T-cell (primary cell): Measurements from ENCODE around the gene SPSB1. TPM values are rescaled to one million over a fixed set of nuclear protein-coding genes. Genes with fewer than 3 reads are reported as not detected.

Experiments
- ATAC-seq, 4 experiments: fragments of 200-7000 bp in 3 of 4; fragments of 150-1000 bp in 1 of 4; cut with Tn5 transposase; replicated peaks in 1 of 4; 1 replicate in 3 of 4; 2 replicates in 1 of 4; pipeline ENCODE4 v1.10.0; 2021; ENCODE audit warnings: moderate library complexity in 3 of 4, mild to moderate bottlenecking in 2 of 4, moderate number of reproducible peaks in 1 of 4
- CTCF ChIA-PET, 2 donors: fragments of 300-600 bp; sonication (Branson Sonifier 250); formaldehyde crosslinking; loops; one replicate each; lab custom pipeline; 2022; ENCODE audit warnings: antibody characterized with exemption in 2 of 2; lab: Charles Lee
- POLR2A ChIA-PET, 2 donors: fragments of 300-600 bp; sonication (Branson Sonifier 250); formaldehyde crosslinking; loops; one replicate each; lab custom pipeline; 2022; ENCODE audit warnings: antibody characterized with exemption in 2 of 2; lab: Charles Lee
- DNase-seq, 35 experiments: peaks; one replicate each; pipeline versions ENCODE4 v3.0.0 to v3.0.0-alpha.2; 2013 to 2023
- H3K27ac ChIP-seq: one replicate; pipeline ENCODE4 v1.5.1; 2013; ENCODE audit warnings: low read length
- H3K27me3 ChIP-seq, 2 experiments: replicated peaks in 1 of 2; 1 replicate in 1 of 2; 2 replicates in 1 of 2; pipeline versions ENCODE4 v1.6.1 to v1.7.0; 2013; ENCODE audit warnings: low read length in 1 of 2, mixed read lengths in 1 of 2; ENCODE audit not compliant: control insufficient read depth in 2 of 2, insufficient read depth in 2 of 2; ENCODE audit errors: extremely low read depth in 1 of 2
- H3K36me3 ChIP-seq, 2 donors: 1 replicate in 1 of 2; 2 replicates in 1 of 2; pipeline versions ENCODE4 v1.6.1 to v1.7.0; 2013; ENCODE audit warnings: low read length in 1 of 2; ENCODE audit not compliant: control insufficient read depth in 2 of 2, insufficient read depth in 1 of 2; ENCODE audit errors: extremely low read depth in 1 of 2
- H3K4me1 ChIP-seq, 2 experiments: 1 replicate in 1 of 2; 2 replicates in 1 of 2; pipeline versions ENCODE4 v1.6.1 to v1.7.0; 2013; ENCODE audit warnings: low read length in 2 of 2, mixed read lengths in 1 of 2; ENCODE audit not compliant: insufficient read depth in 2 of 2, control insufficient read depth in 1 of 2; ENCODE audit errors: extremely low read depth in 1 of 2
- H3K4me3 ChIP-seq, 2 donors: 1 replicate in 1 of 2; 2 replicates in 1 of 2; pipeline versions ENCODE4 v1.5.1 to v1.7.0; 2013; ENCODE audit warnings: mild to moderate bottlenecking in 2 of 2, low read length in 1 of 2, moderate library complexity in 1 of 2; ENCODE audit not compliant: control insufficient read depth in 1 of 2; ENCODE audit errors: extremely low read depth in 1 of 2
- H3K9me3 ChIP-seq: 2 replicates; pipeline ENCODE4 v1.7.0; 2013
- H3K27ac Mint-ChIP-seq, 2 donors: one replicate each; pipeline ENCODE4 v1.8.0; 2020 to 2021; ENCODE audit warnings: mild to moderate bottlenecking in 2 of 2, mixed read lengths in 2 of 2
- H3K27me3 Mint-ChIP-seq, 2 donors: one replicate each; pipeline ENCODE4 v1.8.0; 2021 to 2022; ENCODE audit warnings: mixed read lengths in 2 of 2
- H3K36me3 Mint-ChIP-seq: one replicate; pipeline ENCODE4 v1.8.0; 2021; ENCODE audit warnings: mixed read lengths
- H3K4me1 Mint-ChIP-seq, 3 donors: one replicate each; pipeline ENCODE4 v1.8.0; 2020 to 2022; ENCODE audit warnings: mixed read lengths in 3 of 3, mild to moderate bottlenecking in 1 of 3
- H3K4me3 Mint-ChIP-seq, 3 donors: one replicate each; pipeline ENCODE4 v1.8.0; 2020 to 2022; ENCODE audit warnings: mild to moderate bottlenecking in 3 of 3, mixed read lengths in 3 of 3, moderate library complexity in 3 of 3
- H3K9me3 Mint-ChIP-seq, 3 donors: one replicate each; pipeline ENCODE4 v1.8.0; 2020 to 2022; ENCODE audit warnings: mixed read lengths in 3 of 3
- WGBS: methylation state at CpG from one replicate; pipeline ENCODE4 v1.1.5; 2013; ENCODE audit warnings: missing lambda C conversion rate; ENCODE audit not compliant: insufficient coverage; 5-methylcytosine and 5-hydroxymethylcytosine counted together
- total RNA-seq, 35 experiments: library from RNA in 6 of 35; stranded (reverse) in 6 of 35; fragments of 120-200 nt in 1 of 35; gene quantifications; one replicate each; pipeline versions ENCODE4 v1.2.1 to v1.2.4 and lab custom pipeline; 2013 to 2026

SPSB1 gene
- total RNA-seq, 5 donors from 2014 or later (not counting 1 experiment from before 2014, with no cell fraction given), result 3.1 to 6.4 (median 5.4) TPM

- H3K4me1 Mint-ChIP-seq, result peaks cover 6 to 14% (median 9%) of the 10 kb centered on the region in 3 donors
- H3K9me3 Mint-ChIP-seq, result no peaks in the 10 kb centered on the region
- no peak overlapping the region for H3K27ac ChIP-seq
- H3K27me3 Mint-ChIP-seq, result no peaks in the 10 kb centered on the region
- peaks cover 0 to 7% of the 10 kb centered on the region in 2 donors for H3K36me3 ChIP-seq
- H3K36me3 Mint-ChIP-seq, result no peaks in the 10 kb centered on the region
- H3K27me3 ChIP-seq, result peaks cover 0 to 8% of the 10 kb centered on the region in 2 experiments
- ChIA-PET POLR2A (interaction anchor here in 1 of 2 donors (0.7 kb wide), 1 partner anchor 810 kb away, joined by 10 read pairs; no protein-coding TSS in a partner anchor), CTCF (no interaction called here)
- ATAC-seq, result no peak
- H3K4me3 ChIP-seq, result no peak overlapping the region
- H3K4me1 ChIP-seq, result peaks cover 0 to 16% of the 10 kb centered on the region in 2 experiments
- no peak for DNase-seq
- H3K9me3 ChIP-seq, result no peaks in the 10 kb centered on the region
- H3K4me3 Mint-ChIP-seq, result no peak overlapping the region
- WGBS, result 95% methylated on average over 17 of the region's 31 CpGs
- no peak overlapping the region for H3K27ac Mint-ChIP-seq
Measured at GRCh38 chr1:9320520-9321479, 28.1 kb downstream of the SPSB1 start.

DNA sequence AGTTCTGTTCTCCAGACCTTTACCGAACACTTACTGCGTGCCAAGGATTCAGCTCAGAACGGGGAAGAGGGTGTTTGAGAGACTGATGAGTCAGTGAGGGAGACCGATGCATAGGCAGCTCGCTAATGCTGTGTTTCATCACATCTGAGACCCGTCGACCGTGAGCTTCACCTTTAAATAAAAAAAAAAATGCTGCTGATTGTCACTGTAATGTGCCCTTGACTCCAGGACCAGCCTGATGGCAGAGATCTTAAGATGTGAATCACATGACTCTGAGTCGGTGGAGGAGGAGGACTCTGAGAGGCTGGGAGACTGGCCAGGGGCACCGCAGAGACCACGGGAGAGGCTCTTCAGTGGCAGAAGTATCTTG lies 28.8 kb downstream of the SPSB1 start:
- peaks cover 0 to 7% of the 10 kb centered on the region in 2 donors for H3K36me3 ChIP-seq
- ChIA-PET POLR2A (interaction anchor here in 1 of 2 donors (0.7 kb wide), 1 partner anchor 811 kb away, joined by 10 read pairs; no protein-coding TSS in a partner anchor), CTCF (no interaction called here)
- Mint-ChIP-seq H3K36me3 (no peaks in the 10 kb centered on the region), H3K4me3 (no peak overlapping the region), H3K27me3 (no peaks in the 10 kb centered on the region), H3K4me1 (peaks cover 6 to 10% (median 9%) of the 10 kb centered on the region in 3 donors), H3K27ac (no peak overlapping the region), H3K9me3 (no peaks in the 10 kb centered on the region)
- peaks cover 0 to 8% of the 10 kb centered on the region in 2 experiments for H3K27me3 ChIP-seq
- WGBS, result 70% methylated on average over 9 of the region's 11 CpGs
- H3K9me3 ChIP-seq, result no peaks in the 10 kb centered on the region
- no peak overlapping the region for H3K27ac ChIP-seq
- peaks cover 0 to 11% of the 10 kb centered on the region in 2 experiments for H3K4me1 ChIP-seq
- ATAC-seq (no peak), DNase-seq (no peak)
- H3K4me3 ChIP-seq, result no peak overlapping the region

DNA sequence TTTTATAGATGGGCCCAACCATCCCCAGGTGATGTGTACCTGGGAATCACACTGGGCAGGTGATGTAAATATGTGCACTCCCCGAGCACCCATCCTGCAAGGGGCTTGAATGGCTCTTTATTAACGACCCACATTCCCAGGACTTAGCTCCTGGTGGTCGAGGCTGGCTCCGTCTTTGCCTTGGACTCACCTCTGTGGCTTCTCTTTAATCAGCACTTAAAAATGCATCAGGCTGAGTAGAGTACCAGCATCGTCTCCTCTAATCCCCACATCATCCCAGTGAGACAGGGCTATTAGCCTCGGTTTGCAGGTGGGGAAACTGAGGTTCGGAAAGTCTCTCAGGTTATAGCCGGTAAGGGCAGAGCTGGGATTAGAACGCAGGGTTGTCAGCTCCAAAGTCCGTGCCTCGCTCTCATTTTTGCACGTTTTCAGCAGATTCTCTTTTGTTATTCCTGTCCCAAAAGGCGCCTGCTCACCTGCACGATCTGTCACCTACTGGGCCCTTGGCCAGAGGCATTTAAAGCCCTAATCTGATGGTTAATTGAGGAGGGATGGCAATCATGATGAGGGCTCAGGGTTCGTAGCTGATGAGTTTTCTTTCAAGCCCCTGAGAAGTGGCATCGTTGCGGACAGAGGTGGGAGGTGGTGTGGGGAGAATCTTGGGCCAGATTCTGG lies 29.4 kb downstream of the SPSB1 start:
- H3K27ac ChIP-seq, result no peak overlapping the region
- H3K4me3 Mint-ChIP-seq, result no peak overlapping the region
- H3K27me3 Mint-ChIP-seq, result no peaks in the 10 kb centered on the region
- DNase-seq (no peak), ATAC-seq (no peak)
- CTCF ChIA-PET, result no interaction called here
- no peaks in the 10 kb centered on the region for H3K36me3 Mint-ChIP-seq
- WGBS, result 91% methylated on average over 15 of the region's 17 CpGs
- H3K9me3 Mint-ChIP-seq, result no peaks in the 10 kb centered on the region
- H3K9me3 ChIP-seq, result no peaks in the 10 kb centered on the region
- peaks cover 0 to 11% of the 10 kb centered on the region in 2 experiments for H3K4me1 ChIP-seq
- H3K4me3 ChIP-seq, result no peak overlapping the region
- no peak overlapping the region for H3K27ac Mint-ChIP-seq
- H3K36me3 ChIP-seq, result peaks cover 0 to 7% of the 10 kb centered on the region in 2 donors
- peaks cover 0 to 8% of the 10 kb centered on the region in 2 experiments for H3K27me3 ChIP-seq
- H3K4me1 Mint-ChIP-seq, result peaks cover 2 to 8% (median 6%) of the 10 kb centered on the region in 3 donors
- POLR2A ChIA-PET, result no interaction called here

DNA sequence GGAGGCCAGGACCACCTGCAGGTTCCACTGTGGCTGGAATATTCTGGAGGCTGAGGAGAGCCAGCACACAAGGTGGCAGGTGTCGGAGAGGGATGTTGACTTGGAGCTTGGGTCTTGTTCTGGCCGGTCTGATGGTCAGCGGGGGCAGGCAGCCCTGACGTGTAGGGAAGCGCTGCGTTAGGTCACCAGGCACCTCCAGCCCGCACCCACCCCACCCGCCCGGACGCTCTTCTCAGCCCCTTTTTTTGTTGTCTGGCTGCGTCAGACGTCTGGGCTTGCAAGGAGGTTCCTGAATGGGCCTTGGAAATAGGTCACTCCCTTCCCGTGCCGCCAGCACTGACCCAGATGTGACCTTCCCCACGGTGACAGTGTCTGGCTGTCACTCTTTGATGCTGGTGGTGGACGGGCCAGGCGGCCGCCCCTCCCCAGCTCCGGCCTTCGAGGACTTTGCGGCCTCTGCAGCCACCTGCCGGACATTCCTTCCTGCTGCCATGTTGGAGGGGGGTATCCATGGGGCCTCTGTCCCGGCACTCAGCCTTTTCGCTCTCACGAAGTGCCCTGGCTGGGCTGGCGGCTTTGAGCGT lies 30.1 kb downstream of the SPSB1 start:
- peaks cover 0 to 3% (median 1%) of the 10 kb centered on the region in 3 donors for H3K4me1 Mint-ChIP-seq
- Histone ChIP-seq H3K27me3 (peaks cover 0 to 8% of the 10 kb centered on the region in 2 experiments), H3K4me1 (peaks cover 0 to 5% of the 10 kb centered on the region in 2 experiments), H3K9me3 (no peaks in the 10 kb centered on the region), H3K27ac (no peak overlapping the region), H3K4me3 (no peak overlapping the region), H3K36me3 (peaks cover 0 to 7% of the 10 kb centered on the region in 2 donors)
- 95% methylated on average over 27 of the region's 27 CpGs for WGBS
- no peak overlapping the region for H3K27ac Mint-ChIP-seq
- H3K9me3 Mint-ChIP-seq, result no peaks in the 10 kb centered on the region
- H3K27me3 Mint-ChIP-seq, result no peaks in the 10 kb centered on the region
- CTCF ChIA-PET, result no interaction called here
- ATAC-seq, result no peak
- no peak overlapping the region for H3K4me3 Mint-ChIP-seq
- DNase-seq, result no peak
- POLR2A ChIA-PET, result no interaction called here
- no peaks in the 10 kb centered on the region for H3K36me3 Mint-ChIP-seq

DNA sequence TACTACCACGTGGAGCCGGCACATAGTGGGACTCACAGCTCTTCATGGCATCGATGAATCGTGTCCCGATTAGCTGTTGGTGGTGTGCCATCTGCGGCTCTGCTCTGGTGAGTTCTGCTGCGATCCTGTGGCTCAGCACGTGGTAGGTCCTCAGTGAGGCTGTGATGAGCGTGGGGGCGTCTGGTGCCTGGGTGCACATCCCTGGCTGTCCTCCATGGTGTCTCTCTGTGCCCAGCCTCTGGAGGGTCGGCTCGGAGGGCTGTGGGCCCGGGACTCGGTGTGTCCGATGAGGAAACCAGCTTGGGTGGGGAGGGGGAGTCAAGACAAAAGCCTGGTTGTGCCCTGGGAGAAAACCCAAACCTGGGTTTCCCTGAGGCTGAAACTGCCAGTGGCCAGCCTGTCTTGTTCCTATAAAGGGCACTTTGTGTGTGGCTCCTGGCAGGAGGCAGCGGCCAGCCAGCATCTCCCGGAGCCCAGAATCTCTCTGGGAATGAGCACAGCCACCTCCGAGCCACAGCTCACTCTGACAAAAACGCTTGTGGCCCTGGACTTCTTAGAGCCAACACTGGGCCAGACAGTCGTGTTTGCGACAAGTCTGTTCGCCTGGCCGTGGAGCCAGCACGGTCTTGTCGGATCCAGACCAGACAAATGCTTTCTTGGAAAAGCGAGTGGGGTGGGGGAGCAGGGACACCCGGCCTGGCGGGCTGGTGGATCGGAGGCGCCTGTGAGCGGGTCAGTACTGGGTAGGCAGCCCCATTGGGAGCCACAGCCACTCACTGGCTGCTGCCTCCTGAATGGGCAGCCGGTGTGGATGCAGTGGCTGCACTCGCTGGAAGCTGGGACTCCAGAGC lies 31.8 kb downstream of the SPSB1 start:
- Mint-ChIP-seq H3K27ac (no peak overlapping the region), H3K4me1 (peaks cover 0 to 4% (median 0%) of the 10 kb centered on the region in 3 donors), H3K4me3 (no peak overlapping the region), H3K27me3 (no peaks in the 10 kb centered on the region), H3K9me3 (no peaks in the 10 kb centered on the region), H3K36me3 (no peaks in the 10 kb centered on the region)
- H3K36me3 ChIP-seq, result peaks cover 0 to 7% of the 10 kb centered on the region in 2 donors
- CTCF ChIA-PET, result interaction anchor here in 1 of 2 donors (0.5 kb wide), 1 partner anchor 167 kb away, joined by 3 read pairs; no protein-coding TSS in a partner anchor
- no peak overlapping the region for H3K4me3 ChIP-seq
- H3K27me3 ChIP-seq, result peaks cover 0 to 7% of the 10 kb centered on the region in 2 experiments
- no peak overlapping the region for H3K27ac ChIP-seq
- ATAC-seq (no peak), DNase-seq (no peak)
- POLR2A ChIA-PET, result no interaction called here
- no peaks in the 10 kb centered on the region for H3K9me3 ChIP-seq
- no peaks in the 10 kb centered on the region for H3K4me1 ChIP-seq
- WGBS, result 88% methylated on average over 32 of the region's 33 CpGs
